Lower lobe of right lung (tissue), 2 donors: ENCODE data around the gene PDGFB. TPM values are rescaled to one million over a fixed set of nuclear protein-coding genes. Genes with fewer than 3 reads are reported as not detected.

Experiments used
- ATAC-seq, 2 donors: fragments of 200-7000 bp; cut with Tn5 transposase; one replicate each; pipeline ENCODE4 v1.9.1; 2020 to 2022; ENCODE audit warnings: mild to moderate bottlenecking in 2 of 2, moderate library complexity in 2 of 2
- DNase-seq: peaks from one replicate; pipeline ENCODE4 v3.0.0-alpha.2; 2020
- H3K27ac ChIP-seq: fragments of 200-600 bp; one replicate; pipeline ENCODE4 v1.8.0; 2022
- H3K27me3 ChIP-seq: fragments of 200-600 bp; one replicate; pipeline ENCODE4 v1.8.0; 2022; ENCODE audit warnings: low read depth
- H3K36me3 ChIP-seq: fragments of 200-600 bp; one replicate; pipeline ENCODE4 v1.8.0; 2022; ENCODE audit warnings: mild to moderate bottlenecking
- H3K4me1 ChIP-seq: fragments of 200-600 bp; one replicate; pipeline ENCODE4 v1.8.0; 2022
- H3K4me3 ChIP-seq: fragments of 200-600 bp; one replicate; pipeline ENCODE4 v1.8.0; 2022; ENCODE audit warnings: mild to moderate bottlenecking
- H3K9me3 ChIP-seq: fragments of 200-600 bp; one replicate; pipeline ENCODE4 v1.8.0; 2022
- intact Hi-C: fragments of 100-400 bp; cut with DNase I; formaldehyde crosslinking; loops from one replicate; pipeline ENCODE4 v1.11.0; 2022
- total RNA-seq: library from RNA; stranded (reverse); fragmentation: NEBNext Ultra II Directional; extraction: Animal tissue kit (Norgen Biotek cat#: 25700); gene quantifications from one replicate; pipeline ENCODE4 v1.2.1, GENCODE V29; 2021
- TF ChIP-seq, protein P1 (sequence below): fragments of 200-600 bp; IDR thresholded peaks from one replicate; pipeline ENCODE4 v1.8.0; 2022; ENCODE audit warnings: antibody characterized with exemption, mild to moderate bottlenecking
- donor health status: DM: no; HTN: yes; CAD: no; lungs with severe emphysema.

The PDGFB gene
- total RNA-seq, 1 donor from 2014 or later: 30.5 TPM

DNA sequence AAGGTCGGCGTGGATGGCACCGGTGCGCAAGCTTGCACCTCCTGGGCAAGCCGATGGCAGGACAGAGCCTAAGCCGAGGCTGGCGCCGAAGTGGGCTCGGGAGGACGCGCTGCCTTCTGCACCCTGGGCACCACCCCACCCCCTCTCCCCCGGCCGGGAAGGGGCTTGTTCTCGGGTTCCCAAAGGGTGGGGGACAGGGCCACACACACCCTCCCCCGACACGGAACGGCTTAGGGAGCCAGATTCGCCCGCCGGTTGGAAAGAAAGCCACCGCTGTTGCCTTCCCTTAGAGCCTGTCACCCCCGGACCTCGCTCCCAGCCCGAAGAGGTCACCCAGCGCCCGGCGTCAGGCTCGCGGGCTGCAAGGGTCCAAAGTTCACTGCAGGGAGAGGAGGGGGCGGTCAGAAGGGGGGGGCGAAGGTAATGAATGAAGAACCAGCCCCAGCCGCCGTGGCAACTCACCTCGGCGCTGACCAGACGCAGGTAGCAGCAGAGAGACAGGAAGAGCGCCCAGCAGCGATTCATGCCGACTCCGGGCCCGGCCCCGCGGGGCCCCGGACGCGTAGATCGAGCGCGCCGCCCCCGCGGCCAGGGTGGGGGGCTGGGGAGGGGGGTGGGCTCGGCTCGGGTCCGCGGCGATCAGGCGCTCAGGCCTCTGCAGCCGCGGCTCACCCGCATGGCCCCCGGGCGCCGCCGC lies 1.2 kb downstream of the PDGFB start:
- Histone ChIP-seq H3K36me3 (no peaks in the 10 kb centered on the region), H3K4me1 (peaks cover 73% of the 10 kb centered on the region), H3K9me3 (no peaks in the 10 kb centered on the region), H3K27me3 (peaks cover 34% of the 10 kb centered on the region), H3K4me3 (peak overlapping the region; percentile 72), H3K27ac (peak overlapping the region; percentile 79)
- no peak for DNase-seq
- intact Hi-C loops: no loop called here
- TF ChIP-seq, protein P1, sequence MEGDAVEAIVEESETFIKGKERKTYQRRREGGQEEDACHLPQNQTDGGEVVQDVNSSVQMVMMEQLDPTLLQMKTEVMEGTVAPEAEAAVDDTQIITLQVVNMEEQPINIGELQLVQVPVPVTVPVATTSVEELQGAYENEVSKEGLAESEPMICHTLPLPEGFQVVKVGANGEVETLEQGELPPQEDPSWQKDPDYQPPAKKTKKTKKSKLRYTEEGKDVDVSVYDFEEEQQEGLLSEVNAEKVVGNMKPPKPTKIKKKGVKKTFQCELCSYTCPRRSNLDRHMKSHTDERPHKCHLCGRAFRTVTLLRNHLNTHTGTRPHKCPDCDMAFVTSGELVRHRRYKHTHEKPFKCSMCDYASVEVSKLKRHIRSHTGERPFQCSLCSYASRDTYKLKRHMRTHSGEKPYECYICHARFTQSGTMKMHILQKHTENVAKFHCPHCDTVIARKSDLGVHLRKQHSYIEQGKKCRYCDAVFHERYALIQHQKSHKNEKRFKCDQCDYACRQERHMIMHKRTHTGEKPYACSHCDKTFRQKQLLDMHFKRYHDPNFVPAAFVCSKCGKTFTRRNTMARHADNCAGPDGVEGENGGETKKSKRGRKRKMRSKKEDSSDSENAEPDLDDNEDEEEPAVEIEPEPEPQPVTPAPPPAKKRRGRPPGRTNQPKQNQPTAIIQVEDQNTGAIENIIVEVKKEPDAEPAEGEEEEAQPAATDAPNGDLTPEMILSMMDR: no peak
- ATAC-seq: peak in 1 of 2 donors; percentile 13

DNA sequence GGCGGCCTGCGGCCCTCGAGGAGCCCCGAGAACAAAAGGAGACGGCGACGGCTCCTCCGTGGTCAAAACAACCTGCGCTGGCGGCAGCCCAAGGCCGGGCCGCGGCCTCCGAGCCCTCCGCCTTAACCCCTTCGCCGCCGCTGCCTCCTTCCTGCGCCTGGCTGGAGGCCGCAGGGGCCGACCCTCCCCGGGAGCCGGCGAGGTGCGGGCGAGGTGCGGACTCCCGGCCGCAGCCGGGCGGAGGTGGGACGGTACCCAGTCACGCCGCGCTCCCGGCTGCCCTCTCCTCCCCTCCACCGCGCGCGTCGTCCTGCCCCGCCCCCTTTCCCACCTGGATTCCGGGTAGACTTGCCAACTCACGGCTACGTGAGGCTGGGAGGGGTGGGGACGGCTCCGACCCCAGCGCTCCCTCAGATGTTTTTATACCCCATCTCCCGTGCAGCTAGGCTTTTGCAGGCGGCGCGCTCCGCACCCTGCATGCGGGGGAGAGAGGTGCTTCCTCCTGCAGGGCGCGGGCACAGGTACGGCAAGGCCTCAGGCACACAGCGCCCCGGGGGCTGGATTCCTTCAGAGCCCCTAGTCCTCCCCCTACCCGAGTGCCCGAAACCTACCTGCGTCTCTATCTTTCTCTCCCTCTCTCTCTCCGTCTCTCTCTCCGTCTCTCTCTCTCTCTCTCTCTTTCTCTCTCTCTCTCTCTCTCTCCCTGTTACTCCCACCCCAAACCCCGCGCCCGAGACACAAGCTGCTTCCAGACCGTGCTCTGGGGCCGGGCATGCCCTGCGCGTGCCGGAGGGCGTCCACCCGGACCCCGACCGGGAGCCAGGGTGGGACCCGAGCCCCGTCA lies 2.0 kb downstream of the PDGFB start:
- peak overlapping the region; percentile 79 for H3K27ac ChIP-seq
- H3K27me3 ChIP-seq: peaks cover 30% of the 10 kb centered on the region
- H3K4me1 ChIP-seq: peaks cover 73% of the 10 kb centered on the region
- no peak for DNase-seq
- intact Hi-C loops: no loop called here
- TF ChIP-seq, protein P1: no peak
- ATAC-seq: peak in 1 of 2 donors; percentile 7
- H3K9me3 ChIP-seq: no peaks in the 10 kb centered on the region
- peak overlapping the region; percentile 72 for H3K4me3 ChIP-seq
- no peaks in the 10 kb centered on the region for H3K36me3 ChIP-seq

DNA sequence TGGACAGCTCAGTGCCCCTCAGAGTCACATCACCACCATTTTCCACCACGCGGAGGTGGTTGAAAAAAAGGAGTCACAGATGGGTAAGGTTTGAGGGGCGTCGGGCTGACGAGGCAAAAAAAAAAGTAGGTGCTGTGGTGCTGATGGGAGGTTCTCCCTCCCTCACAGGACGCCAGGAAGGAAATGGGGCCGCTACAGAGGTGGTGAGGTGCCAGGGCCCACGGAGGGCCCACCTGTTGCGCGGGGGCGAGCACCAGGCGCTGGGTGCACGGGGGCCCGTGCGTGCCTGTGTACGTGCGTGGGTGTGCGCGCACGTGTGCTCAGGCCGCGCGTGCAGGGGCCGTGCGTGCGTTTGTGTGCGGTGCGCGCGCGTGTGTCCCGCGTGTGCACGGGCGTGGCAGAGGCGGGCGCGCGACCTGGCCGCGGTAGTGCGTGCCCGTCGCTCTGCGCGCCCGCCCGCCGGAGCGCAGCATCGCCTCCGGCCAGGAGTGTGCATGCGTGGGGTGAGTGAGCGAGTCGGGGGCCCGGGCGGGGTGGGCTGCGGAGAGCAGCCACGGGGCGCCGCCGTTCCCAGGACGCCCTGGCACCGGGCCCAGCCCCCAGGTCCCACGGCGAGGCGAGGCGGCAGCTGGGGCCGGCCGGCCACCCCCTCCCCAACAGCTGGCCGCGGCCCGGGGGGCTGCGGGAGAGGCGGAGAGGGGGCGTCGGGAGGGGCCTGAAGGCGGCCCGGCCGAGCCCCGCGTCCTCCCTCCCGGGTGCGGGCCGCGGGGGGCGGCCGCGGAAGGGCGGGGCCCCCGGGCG lies 2.8 kb downstream of the PDGFB start:
- ATAC-seq: peak; percentile 1 to 3
- intact Hi-C loops: no loop called here
- peaks cover 81% of the 10 kb centered on the region for H3K4me1 ChIP-seq
- no peaks in the 10 kb centered on the region for H3K9me3 ChIP-seq
- no peak for DNase-seq
- no peaks in the 10 kb centered on the region for H3K36me3 ChIP-seq
- H3K27me3 ChIP-seq: peaks cover 28% of the 10 kb centered on the region
- TF ChIP-seq, protein P1: no peak
- H3K4me3 ChIP-seq: peak overlapping the region; percentile 72
- peak overlapping the region; percentile 79 for H3K27ac ChIP-seq

DNA sequence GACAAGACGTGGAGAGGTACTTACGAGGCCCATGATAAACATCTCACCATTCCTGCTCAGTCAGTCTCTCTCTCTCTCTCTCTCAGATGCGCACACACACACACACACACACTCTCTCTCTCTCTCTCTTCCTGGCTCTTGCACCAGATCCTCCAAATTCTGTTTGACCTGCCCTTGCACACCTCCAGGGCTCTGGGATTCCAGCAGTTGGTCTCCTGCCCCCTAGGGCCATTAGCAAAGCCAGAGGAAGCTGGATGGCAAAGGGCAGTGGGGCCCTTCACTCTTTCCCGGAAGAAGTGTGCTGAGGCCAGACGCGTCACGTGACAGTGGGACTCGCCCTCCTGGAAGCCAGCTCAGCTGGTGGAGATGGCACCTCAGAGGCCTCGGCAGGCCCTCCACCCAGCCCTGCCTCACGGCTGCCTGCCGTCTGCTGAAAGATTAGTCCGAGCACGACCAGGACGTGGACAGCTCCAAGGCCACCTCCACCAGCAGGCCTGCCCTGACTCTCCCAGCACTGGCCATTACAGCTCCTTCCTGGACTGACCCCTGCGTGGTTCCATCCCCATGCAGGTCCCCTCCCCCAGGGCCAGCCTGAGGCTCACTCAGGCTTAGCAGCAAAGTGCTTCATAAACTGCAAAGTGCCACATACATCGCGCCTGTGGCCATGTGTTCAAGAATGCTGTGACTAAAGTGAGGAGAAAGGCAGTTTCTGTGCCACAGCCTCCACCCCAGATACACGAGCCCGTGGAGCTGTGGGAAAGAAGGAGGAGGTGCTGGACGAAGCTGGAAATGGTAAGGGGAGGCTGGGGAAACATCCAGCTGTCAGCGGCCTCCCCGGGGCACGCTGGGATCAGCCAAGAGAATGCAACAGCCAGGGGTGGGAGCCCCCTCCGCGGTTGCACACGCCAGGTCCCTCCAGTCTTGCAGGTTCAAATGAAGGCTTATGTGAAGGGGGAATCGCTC lies 3.7 kb downstream of the PDGFB start:
- Histone ChIP-seq H3K27me3 (peaks cover 20% of the 10 kb centered on the region), H3K4me1 (peaks cover 86% of the 10 kb centered on the region)
- intact Hi-C loops: no loop called here

More for the DNA sequence above, 3.7 kb downstream of the PDGFB start:
- H3K27ac ChIP-seq: peak overlapping the region; percentile 79
- H3K4me3 ChIP-seq: peak overlapping the region; percentile 72
- TF ChIP-seq, protein P1: no peak
- ATAC-seq (peak; percentile 4 to 46), DNase-seq (peak; percentile 73)
- H3K9me3 ChIP-seq: no peaks in the 10 kb centered on the region
- H3K36me3 ChIP-seq: no peaks in the 10 kb centered on the region
